Activated CD8-positive, alpha-beta memory T cell treated with anti-CD3 and anti-CD28 coated beads for 36 hours (primary cell): ENCODE results near the gene SLC12A4. TPM values are rescaled to one million over a fixed set of nuclear protein-coding genes. Genes with fewer than 3 reads are reported as not detected.

Source experiments
- CTCF ChIA-PET: fragments of 350-600 bp; sonication (Branson Sonifier 250); formaldehyde crosslinking; loops from one replicate; lab custom pipeline; 2021; ENCODE audit warnings: antibody characterized with exemption; lab: Charles Lee
- POLR2A ChIA-PET: fragments of 350-600 bp; sonication (Branson Sonifier 250); formaldehyde crosslinking; loops from one replicate; lab custom pipeline; 2021; ENCODE audit warnings: antibody characterized with exemption; lab: Charles Lee
- total RNA-seq, 2 experiments: library from RNA; stranded (reverse); gene quantifications; one replicate each; pipeline ENCODE4 v1.2.3, GENCODE V29; 2021

SLC12A4 gene
- total RNA-seq, 2 experiments from 2014 or later: 42.6 to 44.4 TPM

GRCh38 chr16:67950335-67950843 lies 18.0 kb downstream of the SLC12A4 start:
- ChIA-PET POLR2A (interaction anchor here (0.7 to 1.2 kb wide), 3 partner anchors 13 to 178 kb away, joined by 3 to 5 read pairs (median 3); partner anchors contain the start of gene PSMB10), CTCF (interaction anchor here (1.4 kb wide), 1 partner anchor 8 kb away, joined by 4 read pairs; no protein-coding TSS in a partner anchor)

DNA sequence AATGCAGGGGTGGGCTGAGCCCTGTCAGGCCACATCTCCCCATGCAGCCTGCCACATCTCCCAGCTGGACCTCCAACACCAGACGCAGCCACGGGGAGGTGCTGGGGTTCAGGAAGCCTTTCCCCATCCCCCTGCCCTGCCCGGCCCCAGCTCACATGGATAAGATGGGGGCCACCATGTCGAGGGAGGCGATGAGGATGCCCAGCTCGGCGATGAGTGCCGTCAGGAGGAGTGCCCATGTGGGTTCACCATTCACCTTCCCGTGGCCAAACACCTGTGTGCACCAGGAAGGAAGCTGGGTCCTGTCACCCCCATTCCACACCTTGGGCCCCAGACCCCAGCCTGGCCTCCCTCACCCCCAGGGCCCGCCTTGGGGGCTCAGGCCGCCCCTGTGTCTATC lies 18.8 kb downstream of the SLC12A4 start:
- CTCF ChIA-PET: no interaction called here
- POLR2A ChIA-PET: interaction anchor here (0.7 to 1.2 kb wide), 3 partner anchors 9 to 177 kb away, joined by 3 read pairs; partner anchors contain the start of gene PSMB10

DNA sequence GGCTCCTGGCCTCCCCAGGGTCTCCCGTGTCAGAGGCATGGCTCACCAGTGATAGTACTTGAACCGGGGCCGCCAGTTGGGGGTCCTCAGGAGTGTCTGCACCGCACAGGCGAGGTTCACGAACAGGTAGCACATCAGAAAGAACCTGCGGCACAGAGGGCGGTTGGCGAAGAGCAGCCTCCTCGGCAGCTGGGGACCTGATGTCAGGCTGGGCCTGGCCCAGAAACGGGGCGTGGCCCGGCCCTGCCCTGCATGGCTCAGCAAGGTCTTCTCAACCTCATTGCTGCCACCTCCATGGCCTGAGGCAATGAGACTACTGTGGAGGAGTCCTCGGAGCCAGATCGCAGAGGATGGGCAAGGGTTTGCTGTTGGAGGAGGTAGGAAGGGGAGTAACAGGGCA lies 20.4 kb downstream of the SLC12A4 start:
- POLR2A ChIA-PET: no interaction called here
- CTCF ChIA-PET: no interaction called here

GRCh38 chr16:67946966-67947558 lies 21.4 kb downstream of the SLC12A4 start:
- ChIA-PET POLR2A (no interaction called here), CTCF (no interaction called here)

- ChIA-PET CTCF (no interaction called here), POLR2A (no interaction called here)
These were observed 22.3 kb downstream of the SLC12A4 start for GRCh38 chr16:67946128-67946569.

GRCh38 chr16:67945392-67945933 lies 23.0 kb downstream of the SLC12A4 start:
- POLR2A ChIA-PET: interaction anchor here (0.5 kb wide), 1 partner anchor 42 kb away, joined by 6 read pairs; no protein-coding TSS in a partner anchor
- CTCF ChIA-PET: interaction anchor here (0.8 kb wide), 1 partner anchor 11 kb away, joined by 3 read pairs; no protein-coding TSS in a partner anchor

- CTCF ChIA-PET: interaction anchor here (0.8 kb wide), 1 partner anchor 10 kb away, joined by 3 read pairs; no protein-coding TSS in a partner anchor
- POLR2A ChIA-PET: interaction anchor here (0.5 kb wide), 1 partner anchor 41 kb away, joined by 6 read pairs; no protein-coding TSS in a partner anchor
These were observed 23.6 kb downstream of the SLC12A4 start for GRCh38 chr16:67944690-67945391.

GRCh38 chr16:67943619-67944504 lies 24.6 kb downstream of the SLC12A4 start, which contains the start of gene LCAT:
Gene LCAT (minus strand): TSS chr16:67944120. CDS start chr16:67944101, 19 bp downstream.
- POLR2A ChIA-PET: no interaction called here
- CTCF ChIA-PET: interaction anchor here (0.7 to 0.8 kb wide), 2 partner anchors 50 to 60 kb away, joined by 3 read pairs; no protein-coding TSS in a partner anchor

DNA sequence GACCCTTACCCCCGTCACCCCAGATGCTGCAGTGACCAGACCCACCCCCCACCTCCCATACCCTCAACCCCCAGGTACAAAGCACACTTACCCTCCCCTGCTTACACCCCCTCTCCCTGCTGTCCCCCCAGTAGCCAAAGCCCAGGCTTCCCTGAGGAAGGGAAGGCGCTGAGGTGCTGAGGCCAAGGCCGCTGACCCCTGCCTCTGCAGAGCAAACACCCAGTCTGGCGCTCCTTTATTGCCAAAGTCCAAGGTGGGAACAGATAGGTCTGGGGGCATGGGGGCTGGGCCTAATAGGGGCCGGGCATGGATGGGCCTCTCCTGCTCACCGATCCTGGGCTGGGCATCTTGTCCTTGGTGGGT lies 25.2 kb downstream of the SLC12A4 start:
- CTCF ChIA-PET: interaction anchor here (0.7 to 1.2 kb wide), 4 partner anchors 22 to 123 kb away, joined by 3 to 6 read pairs (median 3); no protein-coding TSS in a partner anchor
- POLR2A ChIA-PET: no interaction called here

DNA sequence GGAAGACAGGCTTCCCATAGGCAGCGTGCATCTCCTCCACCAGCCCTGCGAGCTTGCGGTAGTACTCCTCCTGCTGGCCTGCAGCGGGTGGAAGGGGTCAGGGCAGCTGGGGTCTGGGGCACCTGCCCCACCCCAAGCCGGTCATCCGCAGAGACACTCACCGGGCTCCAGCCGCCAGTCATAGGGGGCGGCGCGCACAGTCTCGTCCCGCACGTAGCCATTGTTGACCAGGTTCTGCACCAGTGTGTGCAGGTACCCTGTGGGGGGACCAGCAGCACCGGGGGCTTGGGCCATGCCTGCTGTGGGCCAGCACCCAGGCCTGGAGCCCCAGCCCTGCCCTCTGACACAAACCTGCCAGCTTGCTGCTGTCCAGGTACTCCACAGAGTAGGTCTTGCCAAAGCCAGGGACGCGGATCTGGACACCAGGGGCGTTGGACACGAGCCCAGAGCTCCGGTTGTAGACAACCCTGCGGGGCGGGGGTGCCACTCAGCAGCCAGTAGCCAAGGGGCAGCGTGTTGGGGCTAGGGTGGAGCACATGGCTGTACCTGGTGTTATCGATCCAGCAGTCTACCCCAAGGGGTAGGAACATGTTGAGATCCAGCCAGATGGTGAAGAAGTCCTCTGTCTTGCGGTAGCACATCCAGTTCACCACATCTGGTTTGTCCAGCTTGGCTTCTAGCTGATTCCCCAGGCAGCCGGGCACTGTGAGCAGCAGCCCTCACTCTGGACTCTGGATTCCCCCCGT lies 25.8 kb downstream of the SLC12A4 start:
- CTCF ChIA-PET: interaction anchor here (0.7 to 2.4 kb wide), 15 partner anchors 9 to 126 kb away, joined by 3 to 8 read pairs (median 3); no protein-coding TSS in a partner anchor
- POLR2A ChIA-PET: interaction anchor here (0.8 kb wide), 1 partner anchor 35 kb away, joined by 3 read pairs; no protein-coding TSS in a partner anchor

GRCh38 chr16:67942200-67942509 lies 26.3 kb downstream of the SLC12A4 start:
- POLR2A ChIA-PET: interaction anchor here (0.8 kb wide), 1 partner anchor 35 kb away, joined by 3 read pairs; no protein-coding TSS in a partner anchor
- CTCF ChIA-PET: interaction anchor here (0.8 to 2.4 kb wide), 14 partner anchors 9 to 126 kb away, joined by 3 to 8 read pairs (median 4); no protein-coding TSS in a partner anchor

DNA sequence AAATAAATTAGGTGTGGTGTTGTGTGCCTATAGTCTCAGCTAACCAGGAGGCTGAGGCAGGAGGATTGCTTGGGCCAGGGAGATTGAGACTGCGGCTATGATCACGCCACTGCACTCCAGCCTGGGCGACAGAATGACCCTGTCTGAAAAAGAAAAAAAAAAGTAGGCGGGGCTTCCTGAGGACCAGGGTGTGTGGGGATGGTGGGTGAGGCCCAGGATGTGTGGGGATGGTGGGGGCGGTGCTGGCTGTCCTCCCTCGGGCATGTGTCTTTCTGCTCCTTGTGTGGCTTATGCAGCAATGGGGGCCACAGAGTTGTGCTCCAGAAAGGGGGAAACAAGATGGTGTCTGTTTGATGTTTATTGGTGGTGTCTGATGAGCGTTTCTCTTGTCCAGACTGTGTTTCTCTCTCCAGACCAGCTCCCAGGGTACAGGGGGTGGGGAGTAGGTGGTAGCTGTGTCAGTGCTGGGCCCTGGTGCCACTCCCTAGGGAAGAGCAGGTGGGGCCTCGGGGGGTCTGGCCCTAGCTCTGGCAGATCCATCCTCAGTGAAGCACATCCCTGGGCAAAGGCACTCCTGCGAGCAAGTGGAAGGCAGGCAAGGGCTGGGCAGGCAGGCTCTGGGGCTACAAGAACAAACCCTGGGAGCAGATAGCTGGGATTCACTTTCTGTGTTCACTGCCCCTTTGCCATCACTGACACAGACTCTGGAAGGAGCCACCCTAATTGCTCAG lies 26.8 kb downstream of the SLC12A4 start:
- POLR2A ChIA-PET: interaction anchor here (0.8 kb wide), 1 partner anchor 34 kb away, joined by 3 read pairs; no protein-coding TSS in a partner anchor
- CTCF ChIA-PET: interaction anchor here (0.8 to 2.4 kb wide), 14 partner anchors 10 to 419 kb away, joined by 3 to 8 read pairs (median 4); partner anchors contain the start of genes DDX28 and DUS2

DNA sequence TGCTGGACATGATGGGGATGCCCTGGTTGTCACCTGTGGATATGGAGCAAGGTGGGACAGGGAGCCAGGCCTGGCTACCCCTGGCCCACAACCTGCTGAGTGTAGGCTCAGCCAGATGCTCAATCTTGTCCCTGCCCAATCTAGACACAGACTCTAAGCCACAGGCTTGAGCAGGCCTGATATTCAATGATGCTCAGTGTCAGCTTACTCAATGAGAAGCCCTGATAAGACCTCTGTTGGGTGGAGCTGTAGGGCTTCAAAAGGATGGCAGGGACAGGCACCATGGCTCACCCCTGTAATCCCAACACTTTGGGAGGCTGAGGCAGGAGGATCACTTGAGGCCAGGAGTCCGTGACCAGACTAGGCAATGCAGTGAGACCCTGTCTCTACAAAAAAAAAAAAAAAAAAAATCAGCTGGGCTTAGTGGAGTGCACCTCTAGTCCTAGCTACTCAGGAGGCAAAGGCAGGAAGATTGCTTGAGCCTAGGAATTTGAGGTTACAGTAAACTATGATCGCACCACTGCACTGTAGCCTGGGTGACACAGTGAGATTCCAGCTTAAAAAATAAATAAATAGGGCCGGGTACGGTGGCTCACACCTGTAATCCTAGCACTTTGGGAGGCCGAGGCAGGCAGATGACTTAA lies 27.9 kb downstream of the SLC12A4 start:
- ChIA-PET CTCF (interaction anchor here (0.7 to 2.4 kb wide), 9 partner anchors 10 to 420 kb away, joined by 3 to 9 read pairs (median 4); partner anchors contain the start of genes DDX28 and DUS2), POLR2A (interaction anchor here (0.6 to 0.9 kb wide), 4 partner anchors 9 to 29 kb away, joined by 3 to 4 read pairs (median 3); no protein-coding TSS in a partner anchor)

GRCh38 chr16:67939507-67940445 lies 28.7 kb downstream of the SLC12A4 start:
- CTCF ChIA-PET: interaction anchor here (0.7 to 1.8 kb wide), 8 partner anchors 9 to 123 kb away, joined by 3 to 9 read pairs (median 4); partner anchors contain the start of genes DDX28 and DUS2
- POLR2A ChIA-PET: interaction anchor here (0.6 to 0.9 kb wide), 3 partner anchors 10 to 56 kb away, joined by 3 to 4 read pairs (median 3); no protein-coding TSS in a partner anchor

GRCh38 chr16:67937713-67938112 lies 30.7 kb downstream of the SLC12A4 start:
- ChIA-PET POLR2A (interaction anchor here (1.0 kb wide), 1 partner anchor 13 kb away, joined by 5 read pairs; no protein-coding TSS in a partner anchor), CTCF (interaction anchor here (0.7 to 1.5 kb wide), 4 partner anchors 33 to 136 kb away, joined by 3 to 7 read pairs (median 4); partner anchors contain the start of gene NRN1L)
